Stomach (tissue), 9 donors: Measurements from ENCODE around the gene ATF2. TPM values are rescaled to one million over a fixed set of nuclear protein-coding genes. Genes with fewer than 3 reads are reported as not detected.

Source experiments
- DNase-seq, 2 donors: peaks; one replicate each; pipeline versions ENCODE4 v3.0.0 to v3.0.0-alpha.2; 2013 to 2019
- H3K27ac ChIP-seq, 5 donors: fragments of 200-600 bp in 4 of 5; sonication (generic) in 4 of 5; one replicate each; pipeline ENCODE4 v1.5.1; 2013 to 2019; ENCODE audit warnings: mild to moderate bottlenecking in 1 of 5, moderate library complexity in 1 of 5
- H3K27me3 ChIP-seq, 3 donors: fragments of 200-600 bp; sonication (generic); one replicate each; pipeline ENCODE4 v1.5.1; 2017 to 2019; ENCODE audit warnings: mixed run types in 1 of 3
- H3K36me3 ChIP-seq, 4 donors: fragments of 200-600 bp; sonication (generic); 1 replicate in 3 of 4; 2 replicates in 1 of 4; pipeline ENCODE4 v1.5.1; 2016 to 2019
- H3K4me1 ChIP-seq, 4 donors: fragments of 200-600 bp; sonication (generic); one replicate each; pipeline ENCODE4 v1.5.1; 2016 to 2019
- H3K4me3 ChIP-seq, 4 donors: fragments of 200-600 bp; sonication (generic) in 3 of 4; one replicate each; pipeline ENCODE4 v1.5.1; 2016 to 2019; ENCODE audit warnings: mild to moderate bottlenecking in 1 of 4
- H3K9me3 ChIP-seq, 4 donors: fragments of 200-600 bp; sonication (generic); one replicate each; pipeline ENCODE4 v1.5.1; 2016 to 2019
- CTCF ChIP-seq, 7 experiments: fragments of 450-650 bp in 4 of 7; fragments of 200-600 bp in 3 of 7; sonication (generic) in 3 of 7; IDR thresholded peaks; one replicate each; pipeline ENCODE4 v1.5.1; 2016 to 2019; ENCODE audit warnings: antibody characterized with exemption in 7 of 7, control low read depth in 2 of 7, mild to moderate bottlenecking in 1 of 7
- EP300 ChIP-seq: sonication (generic); formaldehyde crosslinking; IDR thresholded peaks from one replicate; pipeline ENCODE4 v1.6.1; 2017; ENCODE audit warnings: antibody characterized with exemption
- POLR2A ChIP-seq, 4 donors: fragments of 450-650 bp; IDR thresholded peaks; one replicate each; pipeline ENCODE4 v1.6.1; 2016; ENCODE audit warnings: antibody characterized with exemption in 4 of 4, control low read depth in 2 of 4, mild to moderate bottlenecking in 1 of 4, moderate library complexity in 1 of 4
- POLR2AphosphoS5 ChIP-seq, 3 donors: sonication (generic); formaldehyde crosslinking; IDR thresholded peaks; one replicate each; pipeline ENCODE4 v1.6.1; 2016; ENCODE audit warnings: antibody characterized with exemption in 3 of 3
- WGBS, 5 donors: extraction: QIAGEN DNeasy Blood & Tissue Kit in 3 of 5; methylation state at CpG; one replicate each; pipeline versions ENCODE4 v1.1.5 to v1.1.7; 2013 to 2018; 5-methylcytosine and 5-hydroxymethylcytosine counted together
- intact Hi-C: fragments of 100-400 bp; cut with DNase I; formaldehyde crosslinking; loops from one replicate; pipeline ENCODE4 v1.15.1; 2023; ENCODE audit warnings: low total_unique reads
- polyA plus RNA-seq, 3 donors: library from polyadenylated mRNA; stranded (reverse); fragments of 200-250 nt; gene quantifications; one replicate each; pipeline ENCODE4 v1.2.3, GENCODE V29; 2013
- total RNA-seq, 5 donors: library from RNA; depleted of rRNA; stranded (reverse); fragments of >200 nt; gene quantifications; one replicate each; pipeline versions ENCODE4 v1.1.0 to v1.2.3, GENCODE V29; 2014 to 2016
- donor health status: healthy with polysubstance abuse.
- donor health status: Bipolar disorder and iron deficiency.
- donor health status: healthy.

The ATF2 gene
- total and polyA plus RNA-seq, 8 donors: 6.7 to 74.1 (median 28.4) TPM

GRCh38 chr2:175035806-175036205 lies 132.2 kb downstream of the ATF2 start:
- TF ChIP-seq POLR2A (IDR thresholded peaks at IDR 0.05): no peak
- no peak for TF ChIP-seq EP300
- no peak for TF ChIP-seq POLR2AphosphoS5 (IDR thresholded peaks at IDR 0.05)
- no peak for TF ChIP-seq CTCF (IDR thresholded peaks at IDR 0.05)
- Histone ChIP-seq H3K9me3 (no peaks in the 10 kb centered on the region), H3K27ac (no peak overlapping the region), H3K27me3 (no peaks in the 10 kb centered on the region), H3K4me3 (no peak overlapping the region), H3K4me1 (no peaks in the 10 kb centered on the region), H3K36me3 (no peaks in the 10 kb centered on the region)
- intact Hi-C loops: no loop called here
- WGBS, 5 donors: 61 to 78% (median 71%) methylated on average over 3 of the region's 3 CpGs
- DNase-seq: no peak

- no peak for DNase-seq
- 89 to 97% (median 97%) methylated on average over 3 of the region's 3 CpGs for WGBS, 5 donors
- Histone ChIP-seq H3K27me3 (no peaks in the 10 kb centered on the region), H3K27ac (no peak overlapping the region), H3K36me3 (no peaks in the 10 kb centered on the region), H3K4me1 (no peaks in the 10 kb centered on the region), H3K9me3 (no peaks in the 10 kb centered on the region), H3K4me3 (no peak overlapping the region)
- intact Hi-C loops: no loop called here
- no peak for TF ChIP-seq EP300
- TF ChIP-seq POLR2AphosphoS5 (IDR thresholded peaks at IDR 0.05): no peak
- TF ChIP-seq CTCF (IDR thresholded peaks at IDR 0.05): no peak
- no peak for TF ChIP-seq POLR2A (IDR thresholded peaks at IDR 0.05)
These were observed 133.3 kb downstream of the ATF2 start for GRCh38 chr2:175034716-175035115.

- Histone ChIP-seq H3K27me3 (no peaks in the 10 kb centered on the region), H3K4me3 (no peak overlapping the region), H3K9me3 (no peaks in the 10 kb centered on the region), H3K27ac (no peak overlapping the region), H3K36me3 (no peaks in the 10 kb centered on the region), H3K4me1 (peaks cover 0 to 7% (median 0%) of the 10 kb centered on the region in 4 donors)
- peak in 1 of 2 donors; percentile 78 for DNase-seq
- WGBS, 5 donors: 63 to 81% (median 73%) methylated on average over 5 of the region's 5 CpGs
- TF ChIP-seq POLR2AphosphoS5 (IDR thresholded peaks at IDR 0.05) (no peak), CTCF (IDR thresholded peaks at IDR 0.05) (no peak), POLR2A (IDR thresholded peaks at IDR 0.05) (no peak), EP300 (no peak)
- intact Hi-C loops: no loop called here
These were observed 137.4 kb downstream of the ATF2 start for GRCh38 chr2:175030380-175031271.

- intact Hi-C loops: no loop called here
- no peak overlapping the region for H3K4me3 ChIP-seq
- no peak for DNase-seq
- H3K27ac ChIP-seq: peak overlapping the region in 4 of 5 donors; percentile 14 to 69 (median 55)
- no peaks in the 10 kb centered on the region for H3K27me3 ChIP-seq
- TF ChIP-seq POLR2A (IDR thresholded peaks at IDR 0.05) (no peak), POLR2AphosphoS5 (IDR thresholded peaks at IDR 0.05) (no peak), CTCF (IDR thresholded peaks at IDR 0.05) (no peak), EP300 (no peak)
- H3K4me1 ChIP-seq: peaks cover 0 to 7% (median 0%) of the 10 kb centered on the region in 4 donors
- H3K9me3 ChIP-seq: no peaks in the 10 kb centered on the region
- 78 to 92% (median 83%) methylated on average over 3 of the region's 3 CpGs for WGBS, 5 donors
- H3K36me3 ChIP-seq: no peaks in the 10 kb centered on the region
These were observed 140.2 kb downstream of the ATF2 start for GRCh38 chr2:175027755-175028154.
